Right ventricle myocardium superior (tissue), 1 donor: ENCODE results near the gene NSF. TPM values are rescaled to one million over a fixed set of nuclear protein-coding genes. Genes with fewer than 3 reads are reported as not detected.
"Not testable (repeated sequence)": the region's sequence is repeated elsewhere in the genome, so short reads cannot be mapped to it uniquely, and the experiment has no call there.

Experiments used
- ATAC-seq: fragments of 200-7000 bp; cut with Tn5 transposase; one replicate; pipeline ENCODE4 v1.9.1; 2020; ENCODE audit warnings: mild to moderate bottlenecking; ENCODE audit not compliant: poor library complexity
- DNase-seq: peaks from one replicate; pipeline ENCODE4 v3.0.0-alpha.2; 2020
- intact Hi-C: fragments of 100-400 bp; cut with DNase I; formaldehyde crosslinking; loops from one replicate; pipeline ENCODE4 v1.11.2; 2022
- total RNA-seq: library from RNA; stranded (reverse); fragmentation: NEBNext Ultra II Directional; extraction: Animal tissue kit (Norgen Biotek cat#: 25700); gene quantifications from one replicate; pipeline ENCODE4 v1.2.1, GENCODE V29; 2021
- donor health status: DM: no; HTN: yes; CAD: no; lungs with severe emphysema.

Gene NSF
- total RNA-seq, 1 donor from 2014 or later: 23.2 TPM

DNA sequence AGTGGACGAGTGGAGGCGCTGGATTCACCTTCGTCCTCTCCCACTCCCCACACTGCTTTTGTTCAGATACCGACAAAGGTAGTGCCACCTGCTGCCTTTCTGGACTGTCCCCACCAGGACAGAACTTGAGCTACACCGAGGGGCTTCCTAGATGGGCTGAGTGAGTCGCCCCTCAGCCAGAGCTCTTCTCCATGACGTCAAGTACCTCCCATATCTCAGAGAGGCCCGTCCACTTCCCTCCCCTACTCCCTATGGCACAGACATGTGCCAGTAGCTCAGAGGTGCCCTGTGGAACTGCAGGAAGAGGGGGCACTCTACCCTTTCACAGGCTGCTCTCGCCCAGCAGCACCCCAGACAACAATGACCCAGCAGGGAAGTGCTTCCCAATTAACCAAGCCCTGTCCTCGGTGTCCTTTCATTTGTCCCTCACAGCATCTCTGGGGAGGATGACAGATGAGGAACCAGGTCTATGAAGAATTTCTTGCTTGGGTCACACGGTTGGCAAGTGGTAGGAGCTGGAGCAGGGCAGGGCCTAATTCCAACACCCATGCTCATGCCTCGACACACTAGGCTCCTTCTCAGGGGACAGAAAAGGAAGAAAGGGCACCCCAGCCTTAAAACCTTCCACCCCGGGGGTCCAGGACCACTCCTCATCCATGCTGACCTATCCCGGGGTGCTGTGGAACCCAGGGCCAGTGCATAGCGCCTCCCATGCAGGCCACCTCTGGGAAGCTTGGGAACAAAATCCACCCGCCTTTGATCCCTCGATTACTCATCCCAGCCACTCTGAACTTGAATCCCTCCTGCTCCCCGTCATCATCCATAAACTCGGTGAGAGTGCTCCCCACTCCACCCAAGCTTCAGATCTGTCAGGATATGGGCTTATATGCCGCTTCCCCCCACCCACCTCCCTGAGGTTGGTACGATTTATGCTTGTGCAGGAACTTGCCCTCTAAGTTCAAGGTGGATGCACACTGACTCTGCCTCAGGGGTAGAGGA, 176.3 kb downstream of the NSF start:
- intact Hi-C loops: no loop called here
- ATAC-seq (no peak), DNase-seq (no peak)

GRCh38 chr17:46768540-46768870, 178.0 kb downstream of the NSF start:
- no peak for ATAC-seq
- no peak for DNase-seq
- intact Hi-C loops: no loop called here

DNA sequence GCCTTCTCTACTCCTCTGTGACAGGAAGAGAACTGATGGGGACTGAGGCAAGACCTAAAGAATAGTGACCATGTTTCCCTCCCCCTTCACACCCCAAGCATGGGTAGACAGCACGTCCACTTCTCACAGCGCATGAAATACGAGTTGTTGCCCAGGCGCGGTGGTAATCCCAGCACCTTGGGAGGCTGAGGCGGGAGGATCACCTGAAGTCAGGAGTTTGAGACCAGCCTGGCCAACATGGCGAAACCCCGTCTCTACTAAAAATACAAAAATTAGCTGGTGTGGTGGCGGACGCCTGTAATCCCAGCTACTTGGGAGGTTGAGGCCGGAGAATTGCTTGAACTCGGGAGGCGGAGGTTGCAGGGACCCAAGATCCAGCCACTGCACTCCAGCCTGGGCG, 178.4 kb downstream of the NSF start:
- ATAC-seq, intact Hi-C loops, DNase-seq: not testable (repeated sequence)

DNA sequence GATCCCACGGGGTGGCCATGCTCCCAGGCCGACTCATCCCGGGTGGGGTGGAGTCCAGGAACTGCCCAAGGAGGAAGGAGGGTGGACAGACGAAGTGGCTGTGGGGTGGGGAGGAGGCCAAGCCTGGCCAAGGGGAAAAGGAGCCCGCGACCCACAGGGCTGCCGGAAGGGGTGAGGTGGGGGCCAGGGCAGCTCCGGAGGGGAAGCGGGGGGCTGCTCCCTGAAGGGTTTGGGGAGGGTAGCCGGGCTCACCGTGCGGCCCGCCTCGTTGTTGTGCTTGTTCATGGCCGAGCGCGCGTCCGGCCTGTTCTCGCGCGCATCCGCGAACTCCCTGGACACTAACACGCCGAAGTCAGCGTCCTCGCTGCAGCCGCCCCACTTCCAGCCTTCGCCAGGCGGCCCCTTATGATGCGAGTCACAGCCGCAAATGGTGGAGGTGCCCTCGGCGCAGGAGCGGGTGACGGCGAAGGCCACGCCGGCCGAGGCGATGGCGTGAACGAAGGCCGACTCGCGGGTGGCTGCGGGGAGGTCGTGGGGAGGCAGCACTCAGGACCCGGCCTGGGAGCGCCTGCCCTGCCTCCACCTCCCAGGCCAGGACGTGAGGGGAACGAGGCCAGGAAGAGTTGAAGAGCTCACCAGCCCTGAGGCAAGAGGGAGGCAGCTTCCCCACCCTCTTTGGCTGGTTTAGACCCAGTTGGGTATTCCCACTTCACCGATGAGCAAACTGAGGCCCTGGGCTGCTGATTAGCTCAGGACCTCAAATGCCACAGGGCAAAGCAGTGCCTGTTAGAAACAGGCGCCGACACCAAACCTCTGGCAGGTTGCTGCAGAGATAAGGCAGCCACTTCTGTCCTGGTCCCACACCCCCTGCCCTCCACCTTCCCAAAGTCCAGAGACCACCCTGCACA, 179.3 kb downstream of the NSF start:
- intact Hi-C loops: no loop called here
- DNase-seq: no peak
- no peak for ATAC-seq

- ATAC-seq (no peak), DNase-seq (no peak)
- intact Hi-C loops: no loop called here
Measured at GRCh38 chr17:46770439-46770817, 180.0 kb downstream of the NSF start.

DNA sequence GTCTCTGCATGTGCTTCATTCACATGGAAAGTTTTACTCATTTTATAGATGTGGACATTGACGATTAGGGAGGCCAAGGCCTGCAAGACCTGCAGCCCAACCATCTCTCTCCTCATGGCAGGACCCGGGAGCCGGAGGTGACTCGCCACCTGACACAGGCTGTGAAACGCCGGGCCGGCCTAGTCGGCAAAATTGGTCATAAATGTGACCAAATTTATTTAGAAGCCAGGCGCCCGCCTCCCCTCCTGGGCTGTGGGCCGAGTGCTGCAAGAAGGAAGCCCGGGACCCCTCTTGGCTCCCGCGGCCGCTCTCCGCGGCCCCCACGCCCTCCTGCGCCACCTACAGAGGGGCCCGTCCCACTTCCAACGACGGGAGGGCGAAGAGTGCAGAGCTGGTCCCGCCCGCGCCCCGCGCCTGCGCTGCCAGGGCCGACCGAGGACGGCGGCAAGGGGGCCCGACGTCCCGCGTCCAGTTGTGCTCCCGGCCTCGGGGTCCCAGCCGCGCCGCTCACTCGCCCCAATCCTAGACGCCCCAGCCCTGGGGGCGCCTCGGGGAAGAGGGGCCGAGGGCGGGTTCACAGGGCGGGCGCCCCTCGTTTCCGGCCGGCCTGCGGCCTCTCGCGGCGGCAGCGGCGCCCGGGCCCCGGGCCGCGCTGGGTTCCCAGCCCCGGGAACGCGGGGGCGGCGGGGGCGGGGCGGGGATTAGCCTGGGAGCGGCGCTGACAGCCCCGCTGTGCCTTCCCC, 180.5 kb downstream of the NSF start:
- DNase-seq: no peak

GRCh38 chr17:46771561-46772474, 181.3 kb downstream of the NSF start:
- intact Hi-C loops: no loop called here
- DNase-seq (no peak), ATAC-seq (peak; percentile 36)

More for the DNA sequence above, 180.5 kb downstream of the NSF start:
- intact Hi-C loops: no loop called here
- ATAC-seq: peak; percentile 69

GRCh38 chr17:46772475-46773220, 182.2 kb downstream of the NSF start:
- DNase-seq (no peak), ATAC-seq (no peak)
- intact Hi-C loops: no loop called here

DNA sequence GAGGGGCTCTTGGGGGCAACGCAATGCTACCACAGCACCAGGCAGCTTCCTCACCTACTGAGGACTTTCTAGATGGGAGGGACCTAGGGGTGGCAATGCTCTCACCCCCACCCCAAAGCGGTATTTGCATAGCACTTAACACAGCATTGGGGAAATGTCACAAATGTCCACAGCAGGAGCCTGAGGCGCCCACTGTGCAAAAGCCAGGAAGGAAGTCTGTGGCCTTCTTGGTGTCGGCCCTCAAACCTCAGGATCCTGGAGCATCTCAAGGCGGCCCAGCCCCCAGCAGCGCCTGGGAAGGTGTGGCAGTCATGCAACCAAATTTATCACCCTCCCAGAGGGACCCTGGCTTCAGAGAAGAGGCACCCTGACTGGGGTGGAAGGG, 182.7 kb downstream of the NSF start:
- no peak for DNase-seq
- intact Hi-C loops: no loop called here
- no peak for ATAC-seq

DNA sequence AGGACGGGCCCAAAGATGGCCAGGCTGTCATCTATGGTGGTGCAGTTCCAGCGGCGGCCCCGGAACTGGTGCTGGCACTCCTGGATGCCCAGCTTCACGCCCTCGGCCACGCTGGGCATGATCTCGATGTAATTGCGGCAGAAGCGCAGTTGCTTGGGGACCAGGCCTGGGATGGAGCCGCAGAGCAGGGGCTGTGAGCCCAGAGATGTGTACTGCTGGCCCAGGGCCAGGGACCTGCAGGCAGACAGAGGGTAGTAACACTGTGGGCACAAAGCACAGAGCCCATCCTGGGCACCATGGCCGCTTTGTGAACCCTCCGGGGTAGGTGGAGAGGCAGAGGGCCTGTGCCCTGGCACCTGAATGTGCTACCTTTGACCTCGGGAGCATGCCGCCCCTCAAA, 183.2 kb downstream of the NSF start:
- intact Hi-C loops: no loop called here
- DNase-seq (no peak), ATAC-seq (no peak)

- ATAC-seq: no peak
- DNase-seq: no peak
- intact Hi-C loops: no loop called here
Measured at GRCh38 chr17:46774108-46774737, 183.8 kb downstream of the NSF start.

DNA sequence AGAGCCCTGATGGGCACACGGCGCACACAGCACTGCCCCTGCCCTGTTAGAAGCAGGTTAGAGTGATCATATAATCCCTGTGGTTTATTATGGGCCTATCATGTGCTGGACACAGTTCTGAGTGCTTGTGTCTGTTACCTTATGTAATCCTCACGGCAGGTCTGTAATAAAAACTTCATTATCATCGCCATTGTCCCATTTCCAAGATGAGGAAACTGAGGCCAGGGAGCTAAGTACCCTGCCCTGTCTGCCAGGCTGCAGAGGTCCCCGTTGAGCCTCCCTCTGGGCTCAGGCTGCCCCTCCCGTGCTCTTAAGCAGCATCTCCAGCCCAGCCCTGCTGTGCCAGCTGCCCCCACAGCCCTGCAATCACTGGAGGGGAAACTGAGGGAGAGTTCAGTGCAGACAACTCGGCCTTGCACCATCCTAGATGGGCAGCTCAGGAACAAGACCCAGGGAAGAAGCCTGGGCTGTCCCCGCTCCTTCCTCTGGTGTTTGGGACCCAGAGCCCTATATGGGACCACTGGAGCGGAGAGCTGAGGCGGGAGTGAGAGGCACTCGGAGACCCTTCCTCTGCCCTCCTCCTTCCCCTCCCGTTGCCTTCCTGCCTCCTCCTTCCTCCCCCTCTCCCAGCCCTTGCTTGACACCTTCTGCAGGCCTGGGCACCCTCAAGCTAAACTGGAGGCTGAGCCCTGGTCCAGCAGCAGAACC, 186.0 kb downstream of the NSF start:
- DNase-seq (no peak), ATAC-seq (no peak)
- intact Hi-C loops: no loop called here

DNA sequence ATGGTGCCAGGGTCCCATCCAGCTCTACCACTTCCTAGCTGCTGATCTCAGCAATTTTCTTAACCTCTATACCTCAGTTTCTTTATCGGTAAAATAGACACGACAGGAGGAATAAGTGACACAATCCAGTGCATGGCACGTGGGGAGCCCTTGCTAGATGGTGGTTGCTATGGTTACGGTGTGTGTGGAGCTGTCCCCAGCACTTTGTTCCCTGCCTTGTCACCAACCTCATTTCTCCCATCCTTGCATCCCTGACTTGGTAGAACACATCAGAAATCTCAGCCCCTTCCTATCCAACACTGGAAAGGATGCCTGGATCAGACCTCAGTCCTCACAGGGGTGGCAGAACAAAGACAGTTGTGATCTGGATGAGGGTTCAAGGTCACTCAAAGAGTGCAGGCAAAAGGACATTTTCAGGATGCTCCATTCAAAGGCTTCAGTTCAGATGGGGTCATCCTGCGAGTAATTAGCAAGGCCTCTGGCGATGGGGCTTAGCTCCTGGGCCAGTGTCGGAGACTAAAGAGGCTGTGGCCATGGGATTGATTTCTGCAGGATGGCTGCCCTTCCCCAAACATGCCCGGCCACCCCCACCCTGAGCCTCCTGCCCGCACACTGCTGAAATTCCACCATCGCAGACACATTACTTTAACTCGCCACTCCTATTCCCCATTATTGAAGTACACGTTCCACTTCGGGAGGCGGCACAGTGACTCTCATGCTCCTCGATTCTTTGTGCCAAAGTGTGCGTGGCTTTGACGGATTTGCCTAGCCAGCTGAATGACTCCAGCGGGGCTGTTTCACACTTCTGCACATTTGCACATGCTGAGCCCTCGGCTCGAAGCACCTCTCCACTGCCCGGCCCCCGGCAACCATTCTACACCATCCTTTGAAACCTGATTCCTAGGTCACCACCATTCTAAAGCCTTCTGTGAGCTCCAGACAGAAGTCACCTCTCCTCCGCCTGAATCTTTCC, 187.8 kb downstream of the NSF start:
- ATAC-seq (no peak), DNase-seq (no peak)
- intact Hi-C loops: no loop called here

GRCh38 chr17:46780003-46780373, 189.5 kb downstream of the NSF start:
- intact Hi-C loops: no loop called here
- no peak for ATAC-seq
- no peak for DNase-seq

- DNase-seq (no peak), ATAC-seq (no peak)
- intact Hi-C loops: no loop called here
Measured at GRCh38 chr17:46782250-46782953, 191.9 kb downstream of the NSF start.
